Thymus (tissue), 11 donors: ENCODE measurements around the gene BTBD16. TPM values are rescaled to one million over a fixed set of nuclear protein-coding genes. Genes with fewer than 3 reads are reported as not detected.

ENCODE experiments used
- DNase-seq, 9 donors: peaks; one replicate each; pipeline ENCODE4 v3.0.0-alpha.2; 2013; ENCODE audit warnings: low spot score in 9 of 9, low read depth in 6 of 9, missing footprints in 1 of 9
- H3K27ac ChIP-seq, 2 donors: one replicate each; pipeline ENCODE4 v1.5.1; 2013; ENCODE audit warnings: control low read depth in 1 of 2, low read depth in 1 of 2, low read length in 1 of 2, mild to moderate bottlenecking in 1 of 2, moderate library complexity in 1 of 2
- H3K27me3 ChIP-seq, 2 donors: one replicate each; pipeline ENCODE4 v1.5.1; 2013; ENCODE audit warnings: low read length in 1 of 2; ENCODE audit not compliant: control insufficient read depth in 2 of 2, insufficient read depth in 1 of 2
- H3K36me3 ChIP-seq, 2 donors: one replicate each; pipeline ENCODE4 v1.5.1; 2013; ENCODE audit warnings: low read length in 1 of 2, mild to moderate bottlenecking in 1 of 2, moderate library complexity in 1 of 2; ENCODE audit not compliant: control insufficient read depth in 2 of 2, insufficient read depth in 2 of 2
- H3K4me1 ChIP-seq, 2 donors: one replicate each; pipeline ENCODE4 v1.5.1; 2013; ENCODE audit warnings: low read length in 2 of 2; ENCODE audit not compliant: control insufficient read depth in 2 of 2, insufficient read depth in 2 of 2
- H3K4me3 ChIP-seq, 2 donors: one replicate each; pipeline ENCODE4 v1.5.1; 2013; ENCODE audit warnings: low read length in 2 of 2, control low read depth in 1 of 2, mild to moderate bottlenecking in 1 of 2
- H3K9me3 ChIP-seq, 2 donors: one replicate each; pipeline ENCODE4 v1.5.1; 2013; ENCODE audit warnings: low read length in 1 of 2, mild to moderate bottlenecking in 1 of 2; ENCODE audit not compliant: control insufficient read depth in 2 of 2, insufficient read depth in 1 of 2
- WGBS: extraction: QIAGEN DNeasy Blood & Tissue Kit; methylation state at CpG from one replicate; pipeline ENCODE4 v1.1.7; 2013; 5-methylcytosine and 5-hydroxymethylcytosine counted together
- polyA plus RNA-seq: library from polyadenylated mRNA; stranded (reverse); fragments of 200-250 nt; gene quantifications from one replicate; pipeline ENCODE4 v1.2.3, GENCODE V29; 2013
- total RNA-seq: library from RNA; stranded (reverse); fragments of 120-200 nt; gene quantifications from one replicate; pipeline ENCODE4 v1.2.4, GENCODE V29; 2013
- donor health status: healthy.

The BTBD16 gene
- total and polyA plus RNA-seq, 2 donors: 0.14 to 1.2 TPM

DNA sequence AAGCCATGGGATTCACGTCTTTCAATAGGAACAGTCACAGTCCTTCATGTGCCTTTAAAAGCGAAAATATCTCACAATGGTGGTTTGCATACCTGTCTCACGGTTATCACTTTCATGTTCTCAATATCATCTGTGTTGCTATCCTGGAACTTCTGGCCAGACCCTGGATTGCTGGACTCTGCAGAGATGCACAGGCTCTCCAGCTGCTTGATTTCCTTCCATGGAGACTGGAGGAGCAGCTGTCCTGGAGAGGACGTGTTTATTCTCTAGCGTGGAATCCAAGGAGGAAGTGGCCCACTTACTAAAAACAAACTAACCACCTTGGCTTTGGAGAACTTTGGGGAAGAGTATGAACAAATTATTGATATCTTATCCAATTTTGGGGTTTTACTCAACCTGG lies 16.5 kb downstream of the BTBD16 start:
- DNase-seq: no peak
- 62% methylated on average over 5 of the region's 5 CpGs for WGBS
- no peak overlapping the region for H3K27ac ChIP-seq
- no peaks in the 10 kb centered on the region for H3K27me3 ChIP-seq
- no peaks in the 10 kb centered on the region for H3K36me3 ChIP-seq
- H3K4me1 ChIP-seq: no peaks in the 10 kb centered on the region
- H3K4me3 ChIP-seq: no peak overlapping the region
- H3K9me3 ChIP-seq: no peaks in the 10 kb centered on the region

DNA sequence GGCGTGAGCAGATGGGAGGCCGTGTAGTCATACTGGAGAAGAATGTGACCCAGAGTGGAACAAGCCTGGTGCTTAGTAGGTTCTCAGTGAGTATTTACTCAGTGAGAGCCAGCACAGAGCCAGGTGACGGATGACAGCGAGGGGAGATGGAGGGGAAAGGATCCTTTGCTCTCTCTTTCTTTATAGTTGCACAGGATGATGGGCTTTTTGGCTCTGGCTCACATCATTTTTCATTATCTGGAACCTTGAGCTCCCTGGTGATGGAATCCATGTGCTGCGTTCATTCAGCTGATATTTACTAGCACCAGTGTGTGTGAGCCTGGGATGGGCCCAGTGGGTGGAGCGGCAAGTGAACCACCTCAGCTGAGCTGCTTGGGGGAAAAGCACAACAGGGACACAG lies 17.2 kb downstream of the BTBD16 start:
- Histone ChIP-seq H3K9me3 (no peaks in the 10 kb centered on the region), H3K4me3 (no peak overlapping the region), H3K36me3 (no peaks in the 10 kb centered on the region), H3K4me1 (no peaks in the 10 kb centered on the region), H3K27ac (no peak overlapping the region), H3K27me3 (no peaks in the 10 kb centered on the region)
- DNase-seq: no peak
- 97% methylated on average over 6 of the region's 6 CpGs for WGBS

DNA sequence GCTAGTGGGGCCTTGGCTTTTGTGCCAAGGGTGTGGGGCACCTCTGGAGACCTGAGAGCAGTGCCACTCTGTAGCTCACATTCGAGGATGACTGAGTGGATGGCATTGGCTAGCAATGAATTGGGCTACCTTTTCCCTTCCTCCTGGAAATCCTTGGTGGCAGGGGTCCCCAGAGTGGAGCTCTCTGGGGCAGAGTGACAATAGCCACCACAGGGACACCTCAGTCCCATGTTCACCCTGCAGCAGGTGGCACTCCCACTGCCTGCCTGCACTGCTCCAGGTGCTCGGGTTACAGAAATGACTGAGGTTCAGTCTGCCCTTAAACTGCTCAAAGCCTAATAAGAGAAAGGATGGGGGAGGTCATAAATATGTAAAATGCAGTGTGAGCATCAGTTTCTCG lies 17.8 kb downstream of the BTBD16 start:
- Histone ChIP-seq H3K27ac (no peak overlapping the region), H3K9me3 (no peaks in the 10 kb centered on the region), H3K36me3 (no peaks in the 10 kb centered on the region), H3K4me3 (no peak overlapping the region), H3K4me1 (no peaks in the 10 kb centered on the region), H3K27me3 (no peaks in the 10 kb centered on the region)
- DNase-seq: no peak
- 71% methylated on average over 3 of the region's 3 CpGs for WGBS

DNA sequence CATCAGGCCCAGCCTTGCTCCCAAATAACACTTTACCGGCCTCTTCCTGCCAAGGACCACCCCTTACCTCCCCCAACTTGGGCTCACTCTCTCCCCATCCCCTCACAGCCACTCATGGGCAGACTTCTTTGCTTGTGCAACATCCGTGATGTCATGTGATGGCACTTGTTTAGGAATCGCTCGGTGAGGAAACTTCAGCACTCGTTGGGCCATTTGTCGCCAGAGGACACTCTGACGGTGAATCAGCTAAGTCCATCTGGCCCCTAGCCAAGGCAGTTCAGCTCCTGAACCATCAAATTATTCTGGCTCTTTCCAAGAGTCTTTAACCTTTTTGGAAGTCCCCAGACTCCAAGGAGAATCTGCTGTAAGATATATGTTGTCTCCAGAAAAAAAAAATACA lies 19.2 kb downstream of the BTBD16 start:
- WGBS: 91% methylated on average over 7 of the region's 7 CpGs
- DNase-seq: no peak
- Histone ChIP-seq H3K27ac (no peak overlapping the region), H3K36me3 (no peaks in the 10 kb centered on the region), H3K9me3 (no peaks in the 10 kb centered on the region), H3K27me3 (no peaks in the 10 kb centered on the region), H3K4me1 (no peaks in the 10 kb centered on the region), H3K4me3 (no peak overlapping the region)

DNA sequence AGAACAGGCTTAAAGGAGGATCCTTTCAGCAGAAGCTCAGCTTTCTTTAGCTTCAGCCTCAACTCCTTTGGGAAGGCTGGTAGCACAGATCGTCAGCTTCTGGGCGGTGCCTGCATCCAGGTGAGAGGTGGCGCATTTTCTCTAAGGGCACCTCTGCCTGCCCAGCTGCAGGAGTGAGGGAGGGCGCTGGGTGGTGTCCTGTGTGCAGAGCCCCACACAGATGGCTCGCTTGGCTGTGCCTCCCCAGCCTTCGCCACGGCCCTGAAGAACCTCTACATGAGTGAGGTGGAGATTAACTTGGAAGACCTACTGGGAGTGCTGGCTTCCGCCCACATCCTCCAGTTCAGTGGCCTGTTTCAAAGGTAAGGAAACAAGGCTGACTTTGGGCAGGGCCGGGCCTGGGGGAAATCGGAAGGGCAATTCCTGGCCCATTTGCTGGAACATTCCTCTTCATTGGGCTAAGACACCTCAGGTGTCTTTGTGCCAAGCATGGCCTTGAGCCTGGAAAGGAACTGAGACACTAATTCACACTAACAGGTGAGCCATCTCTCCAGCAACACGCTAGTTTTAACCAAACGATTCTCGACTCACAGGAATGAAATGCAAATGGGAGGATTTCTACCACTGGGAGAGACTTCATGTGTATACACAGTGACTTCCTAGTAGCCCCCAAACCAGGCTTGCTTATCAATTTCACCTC lies 19.9 kb downstream of the BTBD16 start:
- no peak overlapping the region for H3K4me3 ChIP-seq
- no peak for DNase-seq
- no peaks in the 10 kb centered on the region for H3K27me3 ChIP-seq
- H3K9me3 ChIP-seq: no peaks in the 10 kb centered on the region
- H3K4me1 ChIP-seq: no peaks in the 10 kb centered on the region
- H3K27ac ChIP-seq: no peak overlapping the region
- no peaks in the 10 kb centered on the region for H3K36me3 ChIP-seq
- WGBS: 94% methylated on average over 13 of the region's 13 CpGs

DNA sequence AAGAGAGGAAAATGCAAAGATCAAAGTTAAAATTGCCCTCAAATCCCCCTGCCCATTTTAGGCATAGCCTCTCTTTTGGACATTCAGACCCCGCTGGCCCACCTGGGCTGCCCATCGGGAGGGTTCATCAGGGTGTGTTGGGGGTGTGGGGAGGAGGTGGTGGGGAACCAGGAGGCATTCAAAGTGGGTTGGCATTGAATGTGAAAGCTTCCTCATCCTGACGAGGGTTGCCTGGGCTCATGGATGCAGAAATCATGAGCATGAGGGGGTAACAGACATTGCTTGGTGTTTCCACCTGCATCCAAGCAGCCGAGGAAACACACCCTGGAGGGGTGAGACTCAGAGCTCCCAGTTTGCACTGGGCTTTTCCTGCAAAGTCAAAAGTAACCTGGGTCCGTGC lies 20.6 kb downstream of the BTBD16 start:
- no peak for DNase-seq
- no peak overlapping the region for H3K4me3 ChIP-seq
- 88% methylated on average over 5 of the region's 5 CpGs for WGBS

DNA sequence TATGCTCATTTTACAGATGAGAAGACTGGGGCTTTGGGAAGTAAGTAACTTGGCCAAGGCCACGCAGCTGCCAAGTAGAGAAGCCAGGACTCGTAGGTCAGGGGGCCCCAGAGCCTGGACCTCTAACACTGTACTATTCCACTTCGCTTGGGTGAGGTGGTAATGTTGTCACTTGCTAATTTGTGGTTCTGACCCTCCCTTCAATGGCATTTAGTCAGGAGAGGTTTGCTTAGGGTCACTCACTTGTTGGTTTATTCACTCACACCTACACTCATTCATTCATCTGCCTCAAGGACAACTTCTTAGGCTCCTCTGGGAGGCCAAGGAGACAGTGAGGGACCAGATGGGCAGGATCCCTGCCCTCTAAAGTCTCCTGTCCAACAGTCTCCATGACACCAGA lies 21.3 kb downstream of the BTBD16 start:
- Histone ChIP-seq H3K27me3 (no peaks in the 10 kb centered on the region), H3K36me3 (no peaks in the 10 kb centered on the region), H3K4me1 (no peaks in the 10 kb centered on the region), H3K9me3 (no peaks in the 10 kb centered on the region), H3K4me3 (no peak overlapping the region), H3K27ac (no peak overlapping the region)
- DNase-seq: no peak
- 83% methylated on average over 3 of the region's 3 CpGs for WGBS

More for the DNA sequence above, 20.6 kb downstream of the BTBD16 start:
- Histone ChIP-seq H3K36me3 (no peaks in the 10 kb centered on the region), H3K9me3 (no peaks in the 10 kb centered on the region), H3K27me3 (no peaks in the 10 kb centered on the region), H3K4me1 (no peaks in the 10 kb centered on the region), H3K27ac (no peak overlapping the region)

DNA sequence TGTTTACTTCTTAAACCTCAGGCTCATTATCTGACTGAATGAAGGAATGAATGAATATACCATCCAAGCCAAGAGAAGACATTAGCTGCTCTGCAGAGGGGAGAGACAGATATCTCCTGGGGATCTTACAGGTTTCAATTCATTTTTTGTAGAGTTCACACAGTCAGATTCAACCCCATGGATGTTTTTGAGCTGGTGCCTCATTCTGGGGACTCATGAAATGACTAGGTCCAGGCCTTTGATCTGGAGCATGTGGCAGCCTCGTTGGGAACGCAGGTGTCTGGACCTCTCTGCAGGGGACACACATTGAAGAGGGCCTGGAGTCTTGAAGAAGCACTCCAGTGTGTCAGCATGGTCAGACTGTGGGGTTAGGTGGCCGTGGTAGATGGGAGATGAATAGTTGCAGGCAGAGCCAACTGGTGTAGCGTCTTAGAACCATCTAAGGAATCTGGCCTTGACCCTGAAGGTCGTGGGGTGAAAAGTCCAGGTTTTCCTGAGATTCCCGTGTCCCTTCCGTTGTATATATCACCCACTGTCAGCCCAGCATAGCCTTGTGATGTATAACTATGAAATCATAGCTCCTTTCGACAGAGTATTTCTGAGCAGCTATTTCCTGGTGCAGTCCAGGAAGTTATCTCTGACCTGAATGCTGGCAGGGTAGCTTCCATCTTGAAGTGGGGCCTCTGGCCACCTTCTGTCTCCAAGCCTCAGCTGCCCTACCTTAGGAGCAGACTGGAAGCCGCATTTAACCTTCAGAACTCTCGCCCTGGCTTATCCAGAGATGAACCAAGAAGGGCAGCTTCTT lies 22.3 kb downstream of the BTBD16 start:
- WGBS: 90% methylated on average over 10 of the region's 10 CpGs
- no peaks in the 10 kb centered on the region for H3K9me3 ChIP-seq
- no peak overlapping the region for H3K4me3 ChIP-seq
- no peaks in the 10 kb centered on the region for H3K4me1 ChIP-seq
- no peaks in the 10 kb centered on the region for H3K36me3 ChIP-seq
- no peaks in the 10 kb centered on the region for H3K27me3 ChIP-seq
- H3K27ac ChIP-seq: no peak overlapping the region
- no peak for DNase-seq

DNA sequence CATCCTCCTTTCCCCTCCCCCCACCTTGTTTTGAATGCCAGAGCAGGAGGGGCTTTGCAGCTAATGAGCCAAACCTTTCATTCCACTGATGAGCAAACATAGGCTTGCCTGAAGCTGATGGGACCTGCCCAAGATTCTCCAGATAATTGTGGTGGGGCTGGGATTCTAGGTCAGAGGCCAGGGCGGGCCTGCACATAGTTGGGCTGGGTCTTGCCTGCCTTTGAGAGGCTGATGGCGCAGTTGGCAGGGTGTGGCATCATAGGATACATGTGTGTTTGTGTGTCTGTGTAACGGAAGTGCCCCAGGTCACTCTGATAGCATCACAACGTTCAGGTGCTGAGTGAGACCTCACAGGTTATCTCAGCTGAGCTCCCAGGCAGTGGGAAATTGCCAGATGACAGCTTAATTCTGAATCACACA lies 22.9 kb downstream of the BTBD16 start:
- no peak overlapping the region for H3K27ac ChIP-seq
- H3K27me3 ChIP-seq: no peaks in the 10 kb centered on the region
- WGBS: 88% methylated on average over 4 of the region's 4 CpGs

More for the DNA sequence above, 22.9 kb downstream of the BTBD16 start:
- no peaks in the 10 kb centered on the region for H3K9me3 ChIP-seq
- no peak overlapping the region for H3K4me3 ChIP-seq
- H3K36me3 ChIP-seq: no peaks in the 10 kb centered on the region
- no peak for DNase-seq
- H3K4me1 ChIP-seq: no peaks in the 10 kb centered on the region
